Endothelial cell of umbilical vein (primary cell): ENCODE data around the gene MVK. TPM values are rescaled to one million over a fixed set of nuclear protein-coding genes. Genes with fewer than 3 reads are reported as not detected.

Experiments used
- BruUV-seq: library from RNA; stranded (reverse); fragments of 400-500 nt; replicated peaks from 2 replicates; lab custom pipeline; 2021; lab: Mats Ljungman, UMichigan
- CTCF ChIA-PET: fragments of 300-600, 350-600 bp; sonication (Branson Sonifier 250); formaldehyde crosslinking; loops from one replicate; lab custom pipeline; 2021; ENCODE audit warnings: antibody characterized with exemption, inconsistent platforms; lab: Charles Lee
- POLR2A ChIA-PET: fragments of 300-600, 350-600 bp; sonication (Branson Sonifier 250); formaldehyde crosslinking; loops from one replicate; lab custom pipeline; 2021; ENCODE audit warnings: antibody characterized with exemption, inconsistent platforms; lab: Charles Lee
- DNase-seq: peaks from one replicate; pipeline ENCODE4 v3.0.0-alpha.2; 2011; ENCODE audit warnings: low read depth, low spot score
- FAIRE-seq: peaks from 2 replicates; lab custom pipeline; 2011; peaks lifted over from hg19 to GRCh38; lab: Jason Lieb, UNC
- H2AFZ ChIP-seq: 2 replicates; pipeline ENCODE4 v1.6.0; 2012; ENCODE audit warnings: low read depth, low read length, control low read depth, inconsistent platforms
- H3K27ac ChIP-seq: 2 replicates; pipeline ENCODE4 v1.5.1; 2011; ENCODE audit warnings: low read depth, mild to moderate bottlenecking, control low read depth, low read length, moderate library complexity; ENCODE audit not compliant: insufficient read depth
- H3K27me3 ChIP-seq, 2 experiments: 2 replicates each; pipeline versions ENCODE4 v1.6.0 to v1.6.1; 2011; ENCODE audit warnings: low read length in 2 of 2, mixed read lengths in 1 of 2; ENCODE audit not compliant: control insufficient read depth in 2 of 2, insufficient read depth in 2 of 2
- H3K36me3 ChIP-seq, 2 experiments: 2 replicates in 1 of 2; 3 replicates in 1 of 2; pipeline ENCODE4 v1.5.1; 2011; ENCODE audit warnings: low read length in 2 of 2, mild to moderate bottlenecking in 1 of 2, moderate library complexity in 1 of 2; ENCODE audit not compliant: control insufficient read depth in 2 of 2, insufficient read depth in 2 of 2; ENCODE audit errors: extremely low read depth in 1 of 2
- H3K4me1 ChIP-seq: 3 replicates; pipeline ENCODE4 v1.5.1; 2011; ENCODE audit warnings: mild to moderate bottlenecking, low read length; ENCODE audit not compliant: control insufficient read depth, insufficient read depth; ENCODE audit errors: extremely low read depth
- H3K4me2 ChIP-seq: 2 replicates; pipeline ENCODE4 v1.6.1; 2011; ENCODE audit warnings: low read length, control low read depth, mixed read lengths; ENCODE audit not compliant: insufficient read depth
- H3K4me3 ChIP-seq, 3 experiments: fragments of 200-600 bp in 1 of 3; sonication (generic), shearing (Covaris generic) in 1 of 3; replicated peaks in 1 of 3; 2 replicates each; pipeline ENCODE4 v1.5.1; 2011 to 2016; ENCODE audit warnings: control low read depth in 3 of 3, low read length in 3 of 3, mild to moderate bottlenecking in 2 of 3, inconsistent platforms in 1 of 3, low read depth in 1 of 3, moderate library complexity in 1 of 3; ENCODE audit not compliant: insufficient read depth in 1 of 3
- H3K79me2 ChIP-seq: 2 replicates; pipeline ENCODE4 v1.6.0; 2012; ENCODE audit warnings: low read length, inconsistent platforms; ENCODE audit not compliant: control insufficient read depth, insufficient read depth
- H3K9ac ChIP-seq: replicated peaks from 2 replicates; pipeline ENCODE3; 2011; ENCODE audit warnings: low read length, control low read depth; ENCODE audit not compliant: insufficient read depth; ENCODE audit errors: extremely low read depth
- H3K9me1 ChIP-seq: replicated peaks from 3 replicates; pipeline ENCODE4 v1.6.0; 2011; ENCODE audit warnings: mild to moderate bottlenecking, low read length; ENCODE audit not compliant: control insufficient read depth, insufficient read depth; ENCODE audit errors: extremely low read depth
- H3K9me3 ChIP-seq: replicated peaks from 2 replicates; pipeline ENCODE4 v1.5.1; 2012; ENCODE audit warnings: low read length, inconsistent platforms; ENCODE audit not compliant: control insufficient read depth, insufficient read depth
- H4K20me1 ChIP-seq: replicated peaks from 2 replicates; pipeline ENCODE3; 2011; ENCODE audit warnings: mild to moderate bottlenecking, low read length; ENCODE audit not compliant: control insufficient read depth, insufficient read depth; ENCODE audit errors: extremely low read depth
- EZH2 ChIP-seq: IDR thresholded peaks from 2 replicates; pipeline ENCODE4 v1.6.1; 2012; ENCODE audit warnings: borderline replicate concordance, low read depth, mild to moderate bottlenecking, moderate library complexity, low read length, inconsistent platforms; ENCODE audit not compliant: severe bottlenecking
- FOS ChIP-seq: IDR thresholded peaks from 2 replicates; pipeline ENCODE4 v1.6.1; 2011; ENCODE audit warnings: mild to moderate bottlenecking, low read length, moderate library complexity, borderline replicate concordance; ENCODE audit not compliant: insufficient read depth
- GATA2 ChIP-seq: IDR thresholded peaks from 2 replicates; pipeline ENCODE4 v1.7.0; 2011; ENCODE audit warnings: low read depth, mild to moderate bottlenecking, moderate library complexity, mixed read lengths, low read length; ENCODE audit not compliant: insufficient read length, insufficient read depth
- JUN ChIP-seq: IDR thresholded peaks from 2 replicates; pipeline ENCODE4 v1.6.1; 2011; ENCODE audit warnings: borderline replicate concordance, low read depth; ENCODE audit not compliant: insufficient read length, insufficient read depth
- MYC ChIP-seq: IDR thresholded peaks from one replicate; pipeline ENCODE4 v1.6.1; 2011; ENCODE audit warnings: mild to moderate bottlenecking, low read depth, low read length
- POLR2A ChIP-seq: IDR thresholded peaks from 2 replicates; pipeline ENCODE4 v1.6.1; 2012; ENCODE audit warnings: low read depth, mild to moderate bottlenecking, control low read depth, low read length
- POLR2AphosphoS5 ChIP-seq: IDR thresholded peaks from 2 replicates; pipeline ENCODE4 v1.6.1; 2012; ENCODE audit warnings: low read depth, mild to moderate bottlenecking, control low read depth, low read length, moderate library complexity; ENCODE audit not compliant: insufficient read depth
- dilution Hi-C: fragments of 300-500 bp; cut with MboI; formaldehyde crosslinking; loops from one replicate; pipeline ENCODE4 v1.15.0; 2019; ENCODE audit warnings: low sequenced_read_pairs; ENCODE audit not compliant: extremely low pct_ligation_motif_present
- intact Hi-C: fragments of 100-400 bp; cut with micrococcal nuclease; formaldehyde crosslinking; loops from one replicate; pipeline ENCODE4 v1.10.0; 2022
- polyA plus RNA-seq, 4 experiments: library from polyadenylated mRNA; depleted of rRNA in 3 of 4; stranded (reverse) in 3 of 4; unstranded in 1 of 4; fragments of >200 nt; gene quantifications; 2 replicates each; pipeline versions ENCODE4 v1.2.1 to v1.2.3, GENCODE V29; 2011 to 2012; ENCODE audit warnings: missing spikeins in 1 of 4
- total RNA-seq: library from RNA; stranded (reverse); gene quantifications from 2 replicates; pipeline ENCODE4 v1.2.3, GENCODE V29; 2021
- TF ChIP-seq, protein P1 (sequence below), 2 donors: IDR thresholded peaks; 1 replicate in 1 of 2; 2 replicates in 1 of 2; pipeline ENCODE4 v1.5.1; 2011; ENCODE audit warnings: low read length in 2 of 2, mild to moderate bottlenecking in 2 of 2, moderate library complexity in 2 of 2, control low read depth in 1 of 2, inconsistent platforms in 1 of 2, low read depth in 1 of 2; ENCODE audit not compliant: insufficient read depth in 1 of 2; ENCODE audit errors: extremely low read depth in 1 of 2
- TF ChIP-seq, protein P2 (sequence below): IDR thresholded peaks from 2 replicates; pipeline ENCODE4 v1.6.1; 2011; ENCODE audit not compliant: insufficient read depth, insufficient read length

Gene MVK
- total and polyA plus RNA-seq, 2 donors (not counting 3 experiments of a cell fraction or from before 2014, with no cell fraction given): 32.6 to 42.6 TPM

DNA sequence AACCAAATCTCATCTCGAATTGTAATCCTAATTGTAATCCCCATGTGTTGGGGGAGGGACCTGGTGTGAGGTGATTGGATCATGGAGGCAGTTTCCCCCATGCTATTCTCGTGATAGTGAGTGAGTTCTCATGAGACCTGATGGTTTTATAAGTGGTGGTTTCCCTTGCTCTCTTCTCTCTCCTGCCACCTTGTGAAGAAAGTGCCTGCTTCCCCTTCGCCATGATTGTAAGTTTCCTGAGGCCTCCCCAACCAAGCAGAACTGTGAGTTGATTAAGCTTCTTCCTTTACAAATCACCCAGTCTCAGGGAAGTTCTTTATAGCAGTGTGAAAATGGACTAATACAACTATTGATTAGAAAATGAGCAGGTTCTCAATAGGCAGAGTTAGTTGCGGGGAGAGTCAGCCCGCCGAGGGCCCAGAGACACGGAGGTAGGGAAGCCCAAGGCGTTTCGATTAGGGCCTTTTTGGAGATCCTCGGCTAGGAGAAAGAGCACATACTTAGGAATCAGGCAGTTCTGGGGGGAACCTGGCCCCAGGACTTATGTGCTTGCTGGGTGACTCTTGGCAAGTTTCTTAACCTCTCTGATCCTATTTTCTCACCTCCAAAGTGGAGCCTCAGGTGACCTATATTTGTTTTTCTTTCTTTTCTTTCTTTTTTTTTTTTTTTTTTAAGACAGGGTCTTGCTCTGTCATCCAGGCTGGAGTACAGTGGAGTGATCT is 65.7 kb downstream of the MVK start:
- H3K9me3 ChIP-seq: no peaks in the 10 kb centered on the region
- no peaks in the 10 kb centered on the region for H3K79me2 ChIP-seq
- intact Hi-C loops (no loop called here), dilution Hi-C loops (no loop called here)
- no peaks in the 10 kb centered on the region for H3K36me3 ChIP-seq
- FAIRE-seq: no peak
- H3K4me3 ChIP-seq: no peak overlapping the region
- POLR2A ChIA-PET: no interaction called here
- no peaks in the 10 kb centered on the region for H3K9me1 ChIP-seq
- H2AFZ ChIP-seq: no peak overlapping the region
- H3K27ac ChIP-seq: no peak overlapping the region
- no peak overlapping the region for H3K9ac ChIP-seq
- no peaks in the 10 kb centered on the region for H4K20me1 ChIP-seq
- no peaks in the 10 kb centered on the region for H3K4me1 ChIP-seq
- TF ChIP-seq POLR2A: no peak
- no peak for TF ChIP-seq GATA2
- TF ChIP-seq, protein P1, sequence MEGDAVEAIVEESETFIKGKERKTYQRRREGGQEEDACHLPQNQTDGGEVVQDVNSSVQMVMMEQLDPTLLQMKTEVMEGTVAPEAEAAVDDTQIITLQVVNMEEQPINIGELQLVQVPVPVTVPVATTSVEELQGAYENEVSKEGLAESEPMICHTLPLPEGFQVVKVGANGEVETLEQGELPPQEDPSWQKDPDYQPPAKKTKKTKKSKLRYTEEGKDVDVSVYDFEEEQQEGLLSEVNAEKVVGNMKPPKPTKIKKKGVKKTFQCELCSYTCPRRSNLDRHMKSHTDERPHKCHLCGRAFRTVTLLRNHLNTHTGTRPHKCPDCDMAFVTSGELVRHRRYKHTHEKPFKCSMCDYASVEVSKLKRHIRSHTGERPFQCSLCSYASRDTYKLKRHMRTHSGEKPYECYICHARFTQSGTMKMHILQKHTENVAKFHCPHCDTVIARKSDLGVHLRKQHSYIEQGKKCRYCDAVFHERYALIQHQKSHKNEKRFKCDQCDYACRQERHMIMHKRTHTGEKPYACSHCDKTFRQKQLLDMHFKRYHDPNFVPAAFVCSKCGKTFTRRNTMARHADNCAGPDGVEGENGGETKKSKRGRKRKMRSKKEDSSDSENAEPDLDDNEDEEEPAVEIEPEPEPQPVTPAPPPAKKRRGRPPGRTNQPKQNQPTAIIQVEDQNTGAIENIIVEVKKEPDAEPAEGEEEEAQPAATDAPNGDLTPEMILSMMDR (IDR thresholded peaks at IDR 0.05; ENCODE audit: extremely low read depth in 1 of 2, insufficient read depth in 1 of 2, low read depth in 1 of 2, low read length in 2 of 2): no peak
- TF ChIP-seq FOS: no peak
- no peak for TF ChIP-seq POLR2AphosphoS5
- TF ChIP-seq, protein P2, sequence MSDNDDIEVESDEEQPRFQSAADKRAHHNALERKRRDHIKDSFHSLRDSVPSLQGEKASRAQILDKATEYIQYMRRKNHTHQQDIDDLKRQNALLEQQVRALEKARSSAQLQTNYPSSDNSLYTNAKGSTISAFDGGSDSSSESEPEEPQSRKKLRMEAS: no peak
- no peak for TF ChIP-seq EZH2
- TF ChIP-seq MYC: no peak
- TF ChIP-seq JUN: no peak
- no TSS peak for BruUV-seq
- no peak for DNase-seq
- no peaks in the 10 kb centered on the region for H3K27me3 ChIP-seq
- CTCF ChIA-PET: interaction anchor here (1.0 to 1.1 kb wide), 2 partner anchors 19 to 41 kb away, joined by 3 read pairs; no protein-coding TSS in a partner anchor
- H3K4me2 ChIP-seq: no peak overlapping the region
